H9 (cell line): ENCODE results near the gene CCDC51. TPM values are rescaled to one million over a fixed set of nuclear protein-coding genes. Genes with fewer than 3 reads are reported as not detected.

ENCODE experiments used
- DNase-seq: peaks from one replicate; pipeline ENCODE4 v3.0.0-alpha.2; 2017
- H2AFZ ChIP-seq: one replicate; pipeline ENCODE4 v1.6.1; 2013; ENCODE audit warnings: mild to moderate bottlenecking, low read length, control low read depth, moderate library complexity
- H2AK5ac ChIP-seq: 2 replicates; pipeline ENCODE4 v1.6.1; 2013; ENCODE audit warnings: low read length, control low read depth, mixed read lengths; ENCODE audit not compliant: insufficient read length
- H2BK120ac ChIP-seq: one replicate; pipeline ENCODE4 v1.6.1; 2013; ENCODE audit warnings: low read depth, mild to moderate bottlenecking, low read length, control low read depth, inconsistent platforms; ENCODE audit not compliant: poor library complexity, severe bottlenecking
- H2BK12ac ChIP-seq: 2 replicates; pipeline ENCODE4 v1.6.1; 2013; ENCODE audit warnings: low read length, control low read depth, mixed read lengths, low read depth; ENCODE audit not compliant: insufficient read length
- H2BK15ac ChIP-seq: 2 replicates; pipeline ENCODE4 v1.6.1; 2013; ENCODE audit warnings: low read depth, low read length, control low read depth
- H2BK20ac ChIP-seq: one replicate; pipeline ENCODE4 v1.6.1; 2013; ENCODE audit warnings: low read depth, mild to moderate bottlenecking, low read length, control low read depth, inconsistent platforms; ENCODE audit not compliant: poor library complexity, severe bottlenecking
- H2BK5ac ChIP-seq: 2 replicates; pipeline ENCODE4 v1.6.1; 2013; ENCODE audit warnings: low read length, control low read depth, mixed read lengths; ENCODE audit not compliant: insufficient read length
- H3K14ac ChIP-seq: 2 replicates; pipeline ENCODE4 v1.6.1; 2013; ENCODE audit warnings: low read length, control low read depth; ENCODE audit not compliant: insufficient read depth
- H3K18ac ChIP-seq: 2 replicates; pipeline ENCODE4 v1.6.1; 2013; ENCODE audit warnings: low read depth, mild to moderate bottlenecking, mixed read lengths, low read length, control low read depth; ENCODE audit not compliant: insufficient read length
- H3K23ac ChIP-seq: 2 replicates; pipeline ENCODE4 v1.6.1; 2013; ENCODE audit warnings: low read length, control low read depth, mixed read lengths, low read depth; ENCODE audit not compliant: insufficient read length
- H3K23me2 ChIP-seq: 2 replicates; pipeline ENCODE4 v1.6.1; 2013; ENCODE audit warnings: low read depth, mild to moderate bottlenecking, mixed read lengths, low read length, control low read depth; ENCODE audit not compliant: insufficient read length, poor library complexity, severe bottlenecking
- H3K27ac ChIP-seq: 2 replicates; pipeline ENCODE4 v1.5.1; 2013; ENCODE audit warnings: low read length, control low read depth, mixed read lengths, low read depth; ENCODE audit not compliant: insufficient read length
- H3K27me3 ChIP-seq: 2 replicates; pipeline ENCODE4 v1.6.1; 2013; ENCODE audit warnings: low read length, control low read depth, inconsistent platforms; ENCODE audit not compliant: insufficient read depth
- H3K4ac ChIP-seq: 2 replicates; pipeline ENCODE4 v1.6.1; 2013; ENCODE audit warnings: low read depth, mild to moderate bottlenecking, control low read depth, inconsistent platforms, low read length, moderate library complexity
- H3K4me1 ChIP-seq: 2 replicates; pipeline ENCODE4 v1.6.1; 2013; ENCODE audit warnings: low read length, control low read depth, inconsistent platforms; ENCODE audit not compliant: insufficient read depth
- H3K4me2 ChIP-seq: 2 replicates; pipeline ENCODE4 v1.6.1; 2013; ENCODE audit warnings: low read length, control low read depth, mixed read lengths; ENCODE audit not compliant: insufficient read length, insufficient read depth
- H3K56ac ChIP-seq: 2 replicates; pipeline ENCODE4 v1.6.1; 2013; ENCODE audit warnings: low read depth, mild to moderate bottlenecking, mixed read lengths, low read length, control low read depth; ENCODE audit not compliant: insufficient read length
- H3K79me1 ChIP-seq: 2 replicates; pipeline ENCODE4 v1.6.1; 2013; ENCODE audit warnings: low read depth, mild to moderate bottlenecking, moderate library complexity, low read length, control low read depth, inconsistent platforms; ENCODE audit not compliant: insufficient read depth, poor library complexity, severe bottlenecking
- H3K79me2 ChIP-seq: 2 replicates; pipeline ENCODE4 v1.6.1; 2013; ENCODE audit warnings: low read length, control low read depth, inconsistent platforms; ENCODE audit not compliant: insufficient read depth
- H3K9ac ChIP-seq: 2 replicates; pipeline ENCODE4 v1.6.1; 2013; ENCODE audit warnings: low read length, control low read depth, mixed read lengths; ENCODE audit not compliant: insufficient read length; ENCODE audit errors: extremely low read depth
- H3K9me3 ChIP-seq: one replicate; pipeline ENCODE4 v1.6.1; 2013; ENCODE audit warnings: low read depth, low read length, inconsistent platforms; ENCODE audit not compliant: control insufficient read depth
- H3T11ph ChIP-seq: one replicate; pipeline ENCODE4 v1.6.1; 2013; ENCODE audit warnings: mild to moderate bottlenecking, low read length, control low read depth, inconsistent platforms
- H4K20me1 ChIP-seq: one replicate; pipeline ENCODE4 v1.6.1; 2013; ENCODE audit not compliant: control insufficient read depth, insufficient read length, insufficient read depth
- H4K5ac ChIP-seq: 2 replicates; pipeline ENCODE4 v1.6.1; 2013; ENCODE audit warnings: low read depth, mild to moderate bottlenecking, mixed read lengths, low read length, control low read depth; ENCODE audit not compliant: insufficient read length
- H4K8ac ChIP-seq: replicated peaks from 2 replicates; pipeline ENCODE4 v1.6.1; 2013; ENCODE audit warnings: low read length, control low read depth, mixed read lengths, low read depth; ENCODE audit not compliant: insufficient read length
- H4K91ac ChIP-seq: 2 replicates; pipeline ENCODE4 v1.6.1; 2013; ENCODE audit warnings: low read depth, mild to moderate bottlenecking, moderate library complexity, mixed read lengths, low read length, control low read depth; ENCODE audit not compliant: insufficient read length
- H3K27ac Mint-ChIP-seq, 3 experiments: 2 replicates in 2 of 3; 3 replicates in 1 of 3; pipeline ENCODE4 v1.8.0; 2020 to 2021; ENCODE audit warnings: mixed read lengths in 3 of 3, mild to moderate bottlenecking in 1 of 3, moderate library complexity in 1 of 3
- H3K27me3 Mint-ChIP-seq: 2 replicates; pipeline ENCODE4 v1.8.0; 2021; ENCODE audit warnings: low read depth, mild to moderate bottlenecking, moderate library complexity, mixed read lengths
- H3K36me3 Mint-ChIP-seq, 3 experiments: 2 replicates in 2 of 3; 3 replicates in 1 of 3; pipeline ENCODE4 v1.8.0; 2020 to 2021; ENCODE audit warnings: low read depth in 3 of 3, mixed read lengths in 3 of 3; ENCODE audit not compliant: insufficient read depth in 1 of 3
- H3K4me1 Mint-ChIP-seq, 2 experiments: 2 replicates each; pipeline ENCODE4 v1.8.0; 2020; ENCODE audit warnings: mixed read lengths in 2 of 2
- H3K4me3 Mint-ChIP-seq, 2 experiments: 2 replicates in 1 of 2; 3 replicates in 1 of 2; pipeline ENCODE4 v1.8.0; 2020 to 2021; ENCODE audit warnings: mild to moderate bottlenecking in 2 of 2, mixed read lengths in 2 of 2, moderate library complexity in 1 of 2
- H3K9me3 Mint-ChIP-seq, 2 experiments: 2 replicates in 1 of 2; 3 replicates in 1 of 2; pipeline ENCODE4 v1.8.0; 2020; ENCODE audit warnings: mild to moderate bottlenecking in 2 of 2, mixed read lengths in 2 of 2, moderate library complexity in 1 of 2
- CTCF ChIP-seq: fragments of 200-600 bp; sonication (generic); conservative IDR thresholded peaks from 3 replicates; pipeline ENCODE4 v1.8.0; 2021; ENCODE audit warnings: antibody characterized with exemption, mild to moderate bottlenecking
- WGBS: extraction: QIAGEN DNeasy Blood & Tissue Kit; methylation state at CpG from one replicate; pipeline ENCODE4 v1.1.7; 2013; ENCODE audit warnings: missing lambda C conversion rate, low lambda C conversion rate, mixed read lengths; ENCODE audit not compliant: insufficient read length; ENCODE audit errors: extremely low coverage; 5-methylcytosine and 5-hydroxymethylcytosine counted together
- total RNA-seq: library from RNA; stranded (reverse); gene quantifications from 2 replicates; pipeline ENCODE4 v1.2.1, GENCODE V29; 2021

CCDC51 gene
- total RNA-seq, 1 experiment from 2014 or later = 20.0 TPM

DNA sequence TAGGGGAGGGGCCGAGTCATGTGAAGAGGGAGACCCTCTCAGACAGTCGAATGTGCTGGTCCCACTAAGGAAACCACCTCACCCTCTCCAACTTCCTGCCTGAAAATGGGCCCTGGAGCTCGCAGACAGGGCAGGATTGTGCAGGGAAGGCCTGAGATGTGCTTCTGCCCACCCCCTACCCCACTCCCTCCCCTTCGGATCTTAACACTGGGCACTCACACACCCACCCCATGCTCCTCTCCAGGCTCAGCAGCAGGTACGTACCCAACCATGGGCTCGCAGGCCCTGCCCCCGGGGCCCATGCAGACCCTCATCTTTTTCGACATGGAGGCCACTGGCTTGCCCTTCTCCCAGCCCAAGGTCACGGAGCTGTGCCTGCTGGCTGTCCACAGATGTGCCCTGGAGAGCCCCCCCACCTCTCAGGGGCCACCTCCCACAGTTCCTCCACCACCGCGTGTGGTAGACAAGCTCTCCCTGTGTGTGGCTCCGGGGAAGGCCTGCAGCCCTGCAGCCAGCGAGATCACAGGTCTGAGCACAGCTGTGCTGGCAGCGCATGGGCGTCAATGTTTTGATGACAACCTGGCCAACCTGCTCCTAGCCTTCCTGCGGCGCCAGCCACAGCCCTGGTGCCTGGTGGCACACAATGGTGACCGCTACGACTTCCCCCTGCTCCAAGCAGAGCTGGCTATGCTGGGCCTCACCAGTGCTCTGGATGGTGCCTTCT is 26.6 kb upstream of the CCDC51 start:
- no peaks in the 10 kb centered on the region for H3K27me3 ChIP-seq
- H3K9me3 ChIP-seq = no peaks in the 10 kb centered on the region
- no peak overlapping the region; a peak in 1 of 5 replicates for H3K4me3 Mint-ChIP-seq
- no peaks in the 10 kb centered on the region for H3K4me1 ChIP-seq
- H3K14ac ChIP-seq = peak overlapping the region; percentile 87
- H4K20me1 ChIP-seq = no peaks in the 10 kb centered on the region
- peaks cover 13 to 32% (median 32%) of the 10 kb centered on the region in 3 experiments for H3K36me3 Mint-ChIP-seq
- H2BK120ac ChIP-seq = peak overlapping the region; percentile 96
- H4K91ac ChIP-seq = peak overlapping the region; percentile 92
- no peaks in the 10 kb centered on the region; the same call in 1 of the 2 replicates for H3K27me3 Mint-ChIP-seq
- H3K9ac ChIP-seq = peak overlapping the region; percentile 15
- peak overlapping the region; percentile 85 for H2BK12ac ChIP-seq
- H3K23me2 ChIP-seq = no peaks in the 10 kb centered on the region
- H2BK20ac ChIP-seq = no peak overlapping the region
- no peak overlapping the region for H3K4me2 ChIP-seq
- DNase-seq = peak; percentile 35
- H3K56ac ChIP-seq = no peak overlapping the region
- no peaks in the 10 kb centered on the region for H3K9me3 Mint-ChIP-seq
- peak overlapping the region; percentile 92 for H3K18ac ChIP-seq
- no peak overlapping the region for H3K23ac ChIP-seq
- H3K4ac ChIP-seq = peak overlapping the region; percentile 88
- H4K5ac ChIP-seq = peak overlapping the region; percentile 37
- H3T11ph ChIP-seq = no peak overlapping the region
- TF ChIP-seq CTCF = no peak
- no peak overlapping the region for H2AFZ ChIP-seq
- H2BK5ac ChIP-seq = peak overlapping the region; percentile 43
- H3K27ac ChIP-seq = peak overlapping the region; percentile 44
- no peaks in the 10 kb centered on the region; the same call in 1 of the 2 replicates for H3K79me2 ChIP-seq
- H2AK5ac ChIP-seq = no peak overlapping the region
- H3K79me1 ChIP-seq = no peaks in the 10 kb centered on the region
- no peak overlapping the region for H4K8ac ChIP-seq
- WGBS = no CpG with 5 or more reads among the region's 19 CpGs
- H2BK15ac ChIP-seq = peak overlapping the region; percentile 7; the same call in 1 of the 2 replicates
- peak overlapping the region; percentile 90 to 99 (median 99); a peak in 6 of 7 replicates for H3K27ac Mint-ChIP-seq
- H3K4me1 Mint-ChIP-seq = peaks cover 16 to 26% of the 10 kb centered on the region in 2 experiments
